Measurements from ENCODE around the gene GNAI2. TPM values are rescaled to one million over a fixed set of nuclear protein-coding genes. Genes with fewer than 3 reads are reported as not detected.

Gene GNAI2
- total RNA-seq, 4 donors from 2014 or later: 69.6 to 322 (median 74.8) TPM

- WGBS, 2 donors (ENCODE audit: low coverage in 1 of 2): 70% methylated on average over 14 of the region's 16 CpGs; no CpG with 5 or more reads in 1 of the 2 donors
- no peaks in the 10 kb centered on the region for H3K9me3 ChIP-seq
- no peaks in the 10 kb centered on the region for H3K36me3 ChIP-seq
- no peaks in the 10 kb centered on the region for H3K27me3 ChIP-seq
- H3K27ac ChIP-seq: peak overlapping the region; percentile 67 to 85 (median 82)
- H3K4me1 ChIP-seq: peaks cover 56 to 94% (median 58%) of the 10 kb centered on the region in 4 donors
- intact Hi-C loops (cut with DNase I; ENCODE audit: low total_unique reads): no loop called here
- H3K4me3 ChIP-seq: peak overlapping the region in 1 of 4 donors; percentile 48
- DNase-seq: no peak
- TF ChIP-seq EP300 (IDR thresholded peaks at IDR 0.05; ENCODE audit: low read depth) (no peak), POLR2AphosphoS5 (IDR thresholded peaks at IDR 0.05) (no peak)
- in situ Hi-C loops (cut with MboI; ENCODE audit: low pct_ligation_motif_present in 1 of 4, low pct_unique_long_range_greater_than_20kb in 1 of 4, low sequenced_read_pairs in 3 of 4): no loop called here
Measured at GRCh38 chr3:50245251-50245745, 9.3 kb downstream of the GNAI2 start.

- Histone ChIP-seq H3K4me3 (peak overlapping the region; percentile 17 to 48 (median 36)), H3K36me3 (no peaks in the 10 kb centered on the region), H3K4me1 (peaks cover 52 to 96% (median 57%) of the 10 kb centered on the region in 4 donors), H3K9me3 (no peaks in the 10 kb centered on the region), H3K27me3 (no peaks in the 10 kb centered on the region), H3K27ac (peak overlapping the region; percentile 67 to 85 (median 82))
- 3% methylated on average over 25 of the region's 25 CpGs; no CpG with 5 or more reads in 1 of the 2 donors for WGBS, 2 donors (ENCODE audit: low coverage in 1 of 2)
- intact Hi-C loops (cut with DNase I; ENCODE audit: low total_unique reads): loop anchor here (2.0 kb wide), 1 partner anchor 19 kb away; no protein-coding TSS in a partner anchor
- DNase-seq: peak; percentile 95
- in situ Hi-C loops (cut with MboI; ENCODE audit: low pct_ligation_motif_present in 1 of 4, low pct_unique_long_range_greater_than_20kb in 1 of 4, low sequenced_read_pairs in 3 of 4): no loop called here
- TF ChIP-seq CTCF (IDR thresholded peaks at IDR 0.05): peak; percentile 97 to 99 (median 99)
- TF ChIP-seq POLR2AphosphoS5 (IDR thresholded peaks at IDR 0.05): no peak
Measured at GRCh38 chr3:50245831-50246516, 10.0 kb downstream of the GNAI2 start.

- no peaks in the 10 kb centered on the region for H3K36me3 ChIP-seq
- peak in 3 of 5 experiments; percentile 3 to 42 (median 15) for TF ChIP-seq CTCF (IDR thresholded peaks at IDR 0.05)
- no peak for TF ChIP-seq EP300 (IDR thresholded peaks at IDR 0.05; ENCODE audit: low read depth)
- peak overlapping the region in 1 of 4 donors; percentile 48 for H3K4me3 ChIP-seq
- H3K9me3 ChIP-seq: no peaks in the 10 kb centered on the region
- H3K4me1 ChIP-seq: peaks cover 46 to 96% (median 55%) of the 10 kb centered on the region in 4 donors
- DNase-seq: peak; percentile 55
- intact Hi-C loops (cut with DNase I; ENCODE audit: low total_unique reads): loop anchor here (2.0 kb wide), 1 partner anchor 20 kb away; no protein-coding TSS in a partner anchor
- peak overlapping the region; percentile 67 to 85 (median 82) for H3K27ac ChIP-seq
- in situ Hi-C loops (cut with MboI; ENCODE audit: low pct_ligation_motif_present in 1 of 4, low pct_unique_long_range_greater_than_20kb in 1 of 4, low sequenced_read_pairs in 3 of 4): no loop called here
- WGBS, 2 donors (ENCODE audit: low coverage in 1 of 2): 23% methylated on average over 10 of the region's 10 CpGs; no CpG with 5 or more reads in 1 of the 2 donors
- no peaks in the 10 kb centered on the region for H3K27me3 ChIP-seq
Measured at GRCh38 chr3:50246517-50246954, 10.5 kb downstream of the GNAI2 start.

GRCh38 chr3:50248387-50248786 lies 12.4 kb downstream of the GNAI2 start:
- H3K27me3 ChIP-seq: no peaks in the 10 kb centered on the region
- in situ Hi-C loops (cut with MboI; ENCODE audit: low pct_ligation_motif_present in 1 of 4, low pct_unique_long_range_greater_than_20kb in 1 of 4, low sequenced_read_pairs in 3 of 4) (no loop called here), intact Hi-C loops (cut with DNase I; ENCODE audit: low total_unique reads) (no loop called here)
- H3K36me3 ChIP-seq: peaks cover 0 to 11% (median 0%) of the 10 kb centered on the region in 4 donors
- H3K27ac ChIP-seq: peak overlapping the region; percentile 45 to 85 (median 76)
- peak; percentile 65 for DNase-seq
- H3K9me3 ChIP-seq: no peaks in the 10 kb centered on the region
- no peak for TF ChIP-seq EP300 (IDR thresholded peaks at IDR 0.05; ENCODE audit: low read depth)
- TF ChIP-seq POLR2AphosphoS5 (IDR thresholded peaks at IDR 0.05): no peak
- TF ChIP-seq CTCF (IDR thresholded peaks at IDR 0.05): no peak
- TF ChIP-seq POLR2A (IDR thresholded peaks at IDR 0.05): no peak
- peaks cover 31 to 79% (median 37%) of the 10 kb centered on the region in 4 donors for H3K4me1 ChIP-seq
- WGBS, 2 donors (ENCODE audit: low coverage in 1 of 2): 32% methylated on average over 3 of the region's 3 CpGs; no CpG with 5 or more reads in 1 of the 2 donors
- no peak overlapping the region for H3K4me3 ChIP-seq

Data from transverse colon (tissue), 4 donors.